ENCODE measurements around the gene KCNA10.

KCNA10 gene

DNA sequence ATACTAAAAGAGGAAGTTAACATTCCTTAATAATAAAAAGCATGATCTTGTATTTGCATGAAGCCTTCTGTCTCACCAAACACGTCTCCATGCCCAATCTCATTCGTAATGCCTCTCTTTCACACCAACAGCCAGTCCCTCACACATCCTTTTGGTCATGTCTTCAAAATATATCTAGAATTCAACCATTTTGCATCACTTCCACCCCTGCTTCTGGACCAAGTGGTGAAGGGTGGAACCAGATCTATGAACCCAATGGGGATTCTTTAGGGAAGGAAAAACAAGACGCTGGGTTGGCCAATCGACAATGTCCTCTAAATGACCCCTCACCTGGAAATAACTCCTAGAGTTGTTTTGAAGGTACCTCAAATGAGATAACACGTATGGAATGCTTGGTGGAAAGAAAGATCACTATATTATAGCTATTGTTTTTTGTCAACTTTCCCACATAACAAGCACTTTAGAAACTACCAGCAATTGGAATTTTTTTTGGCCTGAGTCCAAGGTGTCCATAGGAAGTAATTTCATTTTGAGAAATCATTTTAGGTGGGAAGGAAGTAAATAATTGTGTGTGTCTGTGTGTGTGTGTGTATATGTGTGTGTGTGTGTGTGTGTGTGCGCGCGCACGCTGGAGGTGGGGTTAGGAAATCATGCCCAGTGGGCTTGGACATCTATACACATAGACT, at the start of gene KCNA10:
Gene KCNA10 (minus strand): TSS at position 51 of the 686 bp plus-strand sequence. CDS start 388 bp downstream, outside the sequence.
- DNase-seq: no peak

DNA sequence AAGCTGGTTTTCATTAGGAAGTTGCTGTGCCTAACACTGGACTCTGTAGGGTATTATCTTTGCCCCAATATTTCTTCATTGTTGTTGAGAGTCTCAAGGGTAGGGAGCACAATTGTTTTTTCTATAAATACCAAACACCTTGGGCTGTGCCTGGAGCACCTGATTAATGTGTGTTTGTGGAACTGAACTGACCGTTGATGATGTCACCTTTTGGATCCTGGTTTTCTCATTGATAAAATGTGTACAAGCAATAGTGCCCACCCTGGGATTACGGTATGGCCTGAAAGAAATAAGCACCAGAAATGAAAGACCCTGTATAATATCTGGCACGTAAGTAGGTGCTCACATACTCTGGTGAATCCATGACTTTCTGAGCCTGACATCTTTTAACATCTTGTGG, 47.9 kb upstream of the KCNA10 start:
- no peak for DNase-seq

DNA sequence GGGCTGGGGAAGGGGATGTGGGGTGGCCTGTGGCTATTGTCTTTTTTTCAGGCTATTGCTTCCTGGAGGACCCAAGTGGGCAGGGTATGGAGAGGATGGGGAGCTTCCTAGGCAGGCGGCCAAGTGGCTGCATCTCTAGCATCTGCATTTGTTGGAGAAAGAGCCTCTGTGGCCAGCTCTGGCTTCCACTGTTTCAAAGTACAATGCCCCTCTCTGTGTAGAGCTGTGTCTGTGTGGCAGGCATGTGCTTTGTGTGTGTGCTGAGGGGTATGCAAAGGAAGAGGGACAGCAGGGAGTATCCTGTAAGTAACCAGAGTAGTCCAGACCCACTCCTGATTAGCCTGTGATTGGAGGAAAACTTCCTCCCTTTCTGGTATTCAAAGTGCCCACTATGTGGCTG, 46.6 kb upstream of the KCNA10 start:
- DNase-seq: no peak

DNA sequence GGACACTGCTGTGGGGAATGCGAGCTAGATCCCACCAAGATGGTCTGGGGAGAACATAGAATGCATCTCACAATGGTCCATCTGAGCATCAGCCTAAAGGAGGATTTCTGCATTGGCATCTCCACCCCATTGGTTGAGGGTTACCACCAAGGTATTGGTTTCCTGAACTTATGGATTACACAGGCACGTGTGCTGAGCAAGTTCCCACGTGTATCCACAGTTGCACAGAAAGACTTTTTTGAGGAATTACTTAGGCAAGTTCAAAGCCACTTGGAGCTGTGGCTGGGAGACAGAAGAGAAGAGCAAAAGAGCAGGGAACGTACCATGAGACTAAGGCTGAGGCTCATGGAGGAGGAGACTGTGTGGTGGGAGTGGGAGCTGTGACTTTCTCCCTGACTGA, 44.1 kb upstream of the KCNA10 start:
- DNase-seq: no peak

DNA sequence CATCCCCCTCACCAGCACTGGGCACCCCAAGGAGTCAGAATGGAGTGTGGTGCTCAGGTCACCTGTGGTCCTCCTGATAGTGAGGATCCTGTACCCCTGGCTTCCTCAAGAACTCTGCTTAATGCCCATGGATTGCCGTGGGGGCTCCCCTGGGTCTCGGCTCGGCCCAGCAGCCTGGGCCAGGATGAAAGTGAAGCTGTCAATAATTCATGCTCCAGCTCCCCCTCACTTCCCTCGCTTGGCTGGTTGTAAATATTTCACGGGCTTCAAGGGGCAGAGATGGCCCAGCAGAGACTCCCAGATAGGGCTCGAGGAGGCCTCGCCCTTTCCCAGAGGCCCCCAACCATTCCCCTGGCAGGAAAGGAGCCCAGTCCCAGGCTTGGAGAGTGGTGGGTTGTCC, 42.6 kb upstream of the KCNA10 start:
- DNase-seq: no peak

DNA sequence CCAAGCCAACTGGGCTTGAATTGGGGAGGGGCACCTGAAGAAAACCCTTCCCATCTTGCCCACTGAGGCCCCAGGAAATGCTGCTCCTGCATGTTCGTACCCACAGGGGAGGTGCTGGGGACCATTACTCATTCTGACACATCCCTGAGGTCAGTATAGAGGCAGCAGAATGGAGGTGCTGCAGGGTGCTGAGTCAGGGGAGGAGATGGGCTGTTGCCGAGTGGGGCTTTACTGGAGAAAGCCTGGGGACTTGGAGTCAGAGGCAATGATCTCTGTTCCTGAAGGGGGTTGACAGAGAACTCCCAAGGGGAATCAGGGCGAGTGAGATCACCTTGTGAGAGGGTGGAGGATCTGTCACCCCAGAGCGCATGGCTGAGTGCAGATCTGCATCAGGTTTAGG, 40.2 kb upstream of the KCNA10 start:
- DNase-seq: no peak

DNA sequence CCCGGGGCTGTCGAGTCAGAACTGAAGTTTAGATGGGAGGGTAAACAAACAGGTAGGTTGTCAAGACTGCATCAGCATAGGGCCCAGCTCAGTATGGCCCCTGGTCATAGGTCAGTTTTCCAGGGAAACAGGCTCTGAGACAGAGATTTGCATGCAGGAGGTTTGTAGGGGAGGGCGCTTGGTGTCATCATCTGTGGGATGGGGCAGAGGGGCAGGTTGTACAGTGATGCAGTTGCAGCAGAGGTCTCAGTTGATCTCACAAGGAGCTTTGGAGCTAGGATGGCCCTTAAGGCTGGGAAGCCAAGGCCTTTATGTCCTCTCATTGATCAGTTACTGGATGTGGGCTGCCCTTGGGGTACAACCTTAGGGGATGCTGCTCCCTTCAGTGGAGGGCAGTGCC, 38.5 kb upstream of the KCNA10 start:
- DNase-seq: no peak

DNA sequence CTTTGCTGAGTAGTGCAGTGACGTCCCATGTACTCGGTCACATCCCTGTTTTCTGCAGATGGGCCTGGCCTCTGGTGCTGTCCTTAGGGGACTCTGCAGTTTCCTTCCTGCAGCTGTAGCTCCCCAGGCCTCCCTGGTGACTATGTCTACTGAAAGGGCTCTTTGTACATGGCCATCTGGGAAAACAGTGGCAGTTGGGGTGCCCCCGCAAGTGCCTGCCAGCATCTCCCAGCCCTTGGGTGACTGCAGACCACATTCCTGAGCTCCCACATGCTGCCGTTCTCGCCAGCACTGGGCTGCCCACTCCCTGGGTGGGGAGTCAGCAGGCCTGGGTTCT, 37.5 kb upstream of the KCNA10 start:
- DNase-seq: no peak

DNA sequence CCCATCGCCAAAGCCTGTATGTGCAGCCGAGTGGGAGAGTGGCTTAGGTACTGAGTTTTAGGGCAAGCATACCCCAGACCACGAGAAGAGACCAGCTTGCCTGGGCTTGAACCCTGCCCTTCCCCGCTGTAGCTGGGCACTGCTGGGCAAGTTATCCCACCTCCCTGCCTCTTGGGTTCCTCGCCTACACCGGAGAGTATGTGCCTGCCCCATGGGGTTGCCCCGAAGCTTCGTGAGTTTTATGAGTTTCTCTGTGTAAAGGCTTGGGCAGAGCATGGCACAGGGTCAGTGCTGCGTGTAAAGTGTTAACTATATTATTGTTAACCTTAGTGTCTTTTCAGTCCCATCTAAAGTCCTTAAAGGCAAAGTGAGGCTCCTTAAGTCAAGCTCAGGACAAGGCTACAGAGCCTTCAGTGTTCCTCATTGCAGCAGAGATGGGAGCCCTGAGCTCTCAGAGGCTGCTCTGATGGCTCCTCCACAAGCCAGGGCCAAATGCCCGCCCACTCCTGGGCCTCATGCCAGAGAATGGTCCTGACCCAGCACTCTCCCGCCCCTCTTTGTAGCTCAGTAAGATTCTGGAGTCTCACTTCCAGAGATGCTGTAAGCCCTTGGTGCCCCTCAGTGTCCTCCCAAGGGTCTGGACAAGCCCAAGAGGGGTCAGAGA, 37.0 kb upstream of the KCNA10 start:
- DNase-seq: no peak

DNA sequence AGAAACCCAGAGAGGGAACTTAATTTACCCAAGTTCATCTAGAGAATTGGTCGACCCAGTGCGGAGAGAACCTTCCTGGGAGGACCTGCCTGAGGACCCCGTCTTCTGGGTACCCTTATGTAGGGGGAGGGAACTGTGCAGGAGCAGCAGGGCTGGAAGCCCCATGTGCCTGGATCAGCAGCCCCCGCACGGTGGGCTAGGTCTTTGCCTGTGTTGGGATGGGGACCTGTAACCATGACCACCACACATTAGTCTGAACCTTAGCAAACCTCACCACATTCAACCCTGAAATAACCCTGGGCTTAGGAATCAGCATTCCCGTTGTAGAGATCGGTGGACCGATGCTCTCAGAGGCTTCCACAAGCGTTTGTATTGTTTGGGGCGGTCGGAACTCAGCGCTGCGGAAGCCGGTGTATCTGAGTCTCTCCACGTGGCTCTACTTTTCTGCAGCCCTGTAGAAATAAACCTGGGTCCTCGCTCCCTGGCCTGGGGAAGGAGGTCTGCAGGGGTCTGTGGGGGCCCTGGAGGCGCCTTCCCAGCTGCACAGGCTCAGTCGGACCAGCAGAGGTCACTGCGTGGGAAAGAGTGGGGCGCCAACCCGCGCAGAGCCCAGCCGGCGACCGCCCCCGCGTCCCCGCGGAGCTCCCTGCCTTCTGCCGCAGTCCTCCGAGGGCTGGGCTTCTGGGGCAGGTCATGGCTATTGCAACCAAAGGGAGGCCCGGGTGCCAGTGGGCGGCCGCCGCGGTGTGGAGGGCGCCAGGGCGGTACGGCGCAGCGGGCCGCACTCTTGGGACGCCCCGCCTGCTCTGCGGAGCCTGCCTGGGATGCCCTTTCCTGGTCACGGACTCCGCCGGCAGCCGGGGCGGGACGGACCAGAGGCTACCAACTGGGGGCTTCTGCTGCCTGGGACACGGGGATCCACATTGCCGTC, 36.2 kb upstream of the KCNA10 start:
- no peak for DNase-seq

DNA sequence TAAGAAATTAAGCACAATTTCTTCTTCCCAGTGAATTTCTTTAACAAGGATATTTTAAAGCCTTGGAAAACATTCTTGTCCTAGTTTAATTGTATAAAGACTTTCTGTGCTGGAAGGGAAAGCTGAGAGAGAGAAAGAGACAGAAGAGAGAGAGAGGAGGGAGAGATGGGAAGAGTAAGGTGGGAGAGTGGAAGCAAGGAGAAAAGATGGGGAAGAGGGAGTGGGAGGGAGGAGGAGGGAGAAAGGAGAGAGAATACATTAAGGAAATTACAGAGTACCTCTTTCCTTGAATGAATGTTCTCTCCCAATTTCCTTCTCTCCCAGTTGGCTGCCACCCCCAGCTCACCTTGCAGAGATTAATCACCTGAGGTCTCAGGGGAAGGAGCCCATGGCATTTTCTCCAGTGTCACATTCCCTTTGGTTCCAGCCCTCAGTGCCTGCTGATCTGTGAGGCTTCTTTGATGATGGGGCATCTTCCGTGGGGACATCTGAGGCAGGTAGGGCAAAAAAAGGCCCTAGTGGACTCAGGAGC, 32.4 kb upstream of the KCNA10 start:
- DNase-seq: no peak

DNA sequence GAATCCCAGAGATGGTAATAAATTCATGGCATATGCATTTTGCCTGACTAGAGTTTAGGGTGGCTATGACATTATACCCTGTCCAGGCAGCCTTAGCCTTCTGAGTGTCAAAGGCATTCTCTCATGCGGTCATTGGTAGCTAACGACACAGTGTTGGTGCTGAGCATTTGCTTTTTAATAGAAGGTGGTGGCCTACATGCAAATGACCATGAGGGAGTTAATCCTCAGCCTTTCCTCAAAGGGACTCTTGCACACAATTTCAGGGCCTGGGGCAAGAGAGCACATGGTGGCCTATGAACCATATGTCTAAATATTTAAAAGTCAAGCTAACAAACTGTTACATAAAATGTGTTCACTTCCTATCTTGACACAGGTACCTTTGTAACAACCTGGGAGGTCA, 30.9 kb upstream of the KCNA10 start:
- DNase-seq: no peak

DNA sequence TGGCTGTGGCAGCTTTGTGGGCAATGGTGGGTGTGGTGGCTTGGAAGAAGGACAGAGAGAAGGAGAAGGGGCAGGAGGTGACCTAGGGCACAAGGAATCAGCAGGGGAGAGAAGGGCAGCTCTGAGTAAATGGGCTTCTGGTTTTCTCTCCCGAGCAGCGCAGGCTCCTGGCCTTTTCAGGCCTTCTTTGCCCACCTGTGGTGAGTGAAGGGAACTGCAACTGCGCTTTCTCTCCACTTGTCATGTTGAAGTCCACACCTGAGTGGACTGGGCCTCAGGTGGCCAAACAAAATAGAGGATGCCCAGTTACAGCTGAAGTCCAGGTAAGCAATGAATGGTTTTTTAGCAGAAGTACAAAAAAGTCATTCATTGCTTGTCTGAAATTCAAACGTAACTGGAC, 29.4 kb upstream of the KCNA10 start:
- DNase-seq: no peak

DNA sequence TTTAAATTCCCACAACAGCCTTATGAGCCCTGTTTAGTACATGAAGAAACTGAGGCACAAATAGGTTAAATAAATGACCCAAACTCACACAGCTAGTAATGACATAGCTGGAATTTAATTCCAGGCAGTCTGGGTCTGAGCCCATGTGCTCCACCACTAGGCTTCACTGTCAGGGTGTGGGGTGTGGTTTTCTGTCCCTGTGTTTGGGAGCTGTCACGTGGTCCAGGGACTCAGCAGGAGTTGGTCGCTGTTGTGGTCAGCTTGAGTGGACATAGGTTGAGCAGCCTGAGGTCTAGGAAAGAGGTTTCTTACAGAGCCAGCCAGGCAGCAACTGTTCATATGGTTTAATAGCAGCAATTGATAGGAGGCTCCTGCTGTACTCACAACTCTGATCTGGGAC, 28.0 kb upstream of the KCNA10 start:
- DNase-seq: no peak

DNA sequence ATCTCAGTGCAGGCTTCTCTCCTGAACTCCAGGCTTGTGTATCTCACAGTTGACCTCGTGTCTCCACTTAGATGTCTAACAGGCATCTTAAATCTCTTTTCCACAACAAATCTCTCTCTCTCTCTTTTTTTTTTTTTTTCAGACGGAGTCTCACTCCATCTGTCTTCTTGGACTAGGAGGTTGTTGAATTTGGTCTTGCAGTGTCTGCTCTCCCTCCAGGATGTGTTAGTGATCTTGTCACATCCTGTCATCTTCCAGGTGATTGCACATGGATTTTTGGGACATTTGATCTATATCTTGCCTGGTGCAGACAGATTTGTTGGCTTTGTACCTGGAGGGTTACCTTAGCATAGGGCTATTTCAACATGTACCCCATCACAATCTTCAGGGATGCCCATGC, 26.5 kb upstream of the KCNA10 start:
- no peak for DNase-seq

DNA sequence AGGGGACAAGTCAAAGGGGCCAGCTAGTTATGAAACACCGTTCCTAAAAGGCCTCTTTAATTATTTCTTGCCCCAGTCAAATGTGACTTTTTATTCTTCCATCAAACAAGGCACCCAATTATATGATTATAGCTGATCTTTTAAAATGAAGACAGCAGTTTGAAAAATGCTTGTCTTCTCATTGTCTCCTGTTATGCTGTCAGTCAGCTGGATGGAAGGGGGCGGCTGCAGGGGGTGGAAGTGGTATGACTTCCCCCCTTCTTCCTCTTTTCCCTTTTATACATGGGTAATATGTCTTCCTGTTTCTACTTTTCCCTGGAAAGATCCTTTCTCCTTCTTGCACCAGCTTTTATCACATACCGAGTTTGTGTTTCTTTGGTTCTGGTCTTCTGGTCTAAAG, 25.8 kb upstream of the KCNA10 start:
- DNase-seq: no peak

DNA sequence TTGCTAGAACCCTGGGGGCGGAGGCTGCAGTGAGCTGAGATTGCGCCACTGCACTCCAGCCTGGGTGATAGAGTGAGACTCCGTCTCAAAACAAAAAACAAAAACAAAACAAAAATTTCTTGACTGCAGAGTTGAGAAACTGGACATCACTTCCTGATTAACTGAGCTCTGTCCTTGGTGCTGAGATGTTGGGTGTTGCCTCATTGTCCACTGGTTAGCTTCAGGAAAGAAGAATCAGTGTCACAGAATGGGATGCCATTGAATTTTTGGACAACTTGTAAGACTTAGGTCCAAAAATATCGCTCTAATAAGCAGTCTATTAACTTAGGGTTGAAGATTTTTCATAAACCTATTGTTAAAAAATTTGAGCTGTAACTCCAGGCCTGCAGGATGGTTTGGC, 23.8 kb upstream of the KCNA10 start:
- DNase-seq: no peak

DNA sequence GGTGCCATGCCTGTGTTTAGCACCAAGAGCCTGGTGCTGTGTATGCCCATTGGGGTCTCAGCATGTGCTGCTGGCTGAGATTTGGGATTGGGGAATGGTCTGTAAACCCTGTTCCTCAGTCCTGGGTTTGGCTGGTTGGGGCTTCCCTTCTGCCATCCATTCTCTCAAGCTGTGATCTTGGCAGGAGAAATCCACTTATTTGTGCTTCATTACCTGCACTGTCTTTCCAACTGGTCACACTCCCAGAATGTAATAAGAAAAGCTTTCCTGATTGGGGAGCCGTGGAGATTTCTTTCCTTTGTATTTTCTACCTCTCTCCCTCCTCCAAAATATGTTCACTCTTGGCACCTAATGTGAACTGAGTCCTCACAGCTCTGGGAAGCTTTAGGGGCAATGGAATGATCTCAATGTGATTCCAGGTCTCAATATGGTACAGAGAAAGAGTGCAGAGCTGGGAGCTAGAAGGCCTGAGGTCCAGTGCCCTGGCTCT, 23.0 kb upstream of the KCNA10 start:
- DNase-seq: no peak

DNA sequence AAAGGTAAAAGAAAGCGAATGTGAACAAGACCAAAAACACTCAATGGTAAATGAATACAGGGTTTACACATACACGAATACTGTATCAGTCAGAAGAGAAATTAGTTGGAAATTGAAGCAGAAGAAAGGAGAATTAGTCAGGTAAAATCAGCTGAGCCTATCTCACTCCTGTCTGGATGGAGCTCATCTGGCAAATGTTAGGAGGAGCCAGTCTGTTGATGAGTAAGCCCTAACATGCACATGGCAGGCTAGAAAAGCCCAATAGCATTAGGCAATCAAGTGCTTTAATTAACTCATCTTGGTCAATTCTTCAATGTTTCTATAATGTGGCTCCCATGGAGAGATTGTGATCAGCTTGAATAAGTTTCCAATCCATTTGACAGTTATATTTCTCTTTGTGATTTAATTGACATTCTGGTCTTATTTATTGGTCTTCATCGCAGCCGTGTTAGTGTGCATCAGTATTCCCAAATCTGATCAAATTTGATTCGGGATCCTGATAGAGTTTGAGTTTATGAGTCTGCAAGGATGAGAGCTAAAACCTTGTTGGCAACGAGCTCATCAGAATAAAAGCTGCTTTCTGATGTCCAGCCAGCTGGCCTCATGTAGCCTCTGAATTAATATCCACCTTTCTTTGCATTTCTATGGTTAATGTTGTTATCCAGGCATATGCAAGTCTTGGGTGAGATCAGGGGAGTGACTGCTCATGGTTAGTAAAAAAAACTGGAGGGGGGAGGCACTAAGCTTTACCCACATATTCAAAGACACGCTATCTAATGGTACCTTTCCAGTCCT, 22.1 kb upstream of the KCNA10 start:
- no peak for DNase-seq

DNA sequence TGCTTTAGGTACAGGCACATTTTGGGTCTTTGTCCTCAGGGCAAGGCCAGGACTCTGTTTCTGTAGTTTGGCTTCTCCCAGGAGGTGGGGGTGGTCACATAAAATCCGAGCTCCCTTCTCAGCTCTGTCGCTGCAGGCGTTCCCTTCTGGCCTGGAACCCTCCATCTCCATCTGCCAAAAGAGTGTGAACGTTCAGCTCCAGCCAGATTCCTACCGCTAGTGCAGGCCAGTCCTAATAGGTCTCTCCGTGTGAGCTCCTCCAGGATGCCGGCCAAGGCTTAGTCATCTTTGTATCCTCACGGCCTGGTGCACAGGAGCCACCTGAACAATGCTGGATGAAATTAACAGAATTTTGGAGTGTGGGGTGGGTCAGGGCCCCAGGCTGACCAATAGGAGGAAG, 19.9 kb upstream of the KCNA10 start:
- DNase-seq: no peak

DNA sequence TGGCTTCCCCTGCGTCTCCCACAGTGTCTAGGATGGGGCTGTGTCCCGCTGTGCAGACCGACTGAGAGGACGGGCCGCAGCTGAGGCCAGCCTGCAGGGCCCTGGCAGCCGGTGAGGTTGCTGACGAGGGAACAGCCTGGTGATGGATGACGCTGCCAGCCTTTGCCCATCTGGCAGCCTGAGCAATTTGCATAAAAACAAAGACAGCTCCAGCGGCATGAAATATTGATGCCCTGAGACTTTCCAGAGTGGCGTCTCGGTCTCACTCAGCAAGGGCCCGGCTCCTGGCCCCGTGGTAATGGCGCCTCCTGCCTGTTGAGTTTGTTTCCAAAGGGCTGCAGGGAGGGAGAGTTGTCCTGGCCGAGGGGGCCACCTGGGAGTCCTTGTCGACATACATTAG, 19.1 kb upstream of the KCNA10 start:
- no peak for DNase-seq

DNA sequence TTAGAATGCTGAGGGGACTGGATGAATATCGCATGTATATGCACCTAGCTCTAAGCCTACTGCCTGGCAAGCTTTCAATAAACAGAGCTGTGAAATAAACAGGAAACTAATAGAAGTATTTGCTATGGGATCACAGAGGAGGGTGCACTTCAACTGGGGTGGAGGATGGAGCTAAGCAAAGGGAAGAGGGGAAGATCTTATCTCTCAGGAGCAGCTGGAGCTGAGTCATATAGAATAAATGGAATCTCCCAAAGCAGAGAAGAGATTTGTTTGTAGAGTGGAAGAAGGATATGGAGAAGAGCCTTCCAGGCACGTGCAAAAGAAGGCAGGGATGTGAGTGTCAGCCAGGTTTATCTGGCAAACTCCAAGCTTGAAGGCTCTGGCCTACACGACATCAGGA, 17.0 kb upstream of the KCNA10 start:
- no peak for DNase-seq

DNA sequence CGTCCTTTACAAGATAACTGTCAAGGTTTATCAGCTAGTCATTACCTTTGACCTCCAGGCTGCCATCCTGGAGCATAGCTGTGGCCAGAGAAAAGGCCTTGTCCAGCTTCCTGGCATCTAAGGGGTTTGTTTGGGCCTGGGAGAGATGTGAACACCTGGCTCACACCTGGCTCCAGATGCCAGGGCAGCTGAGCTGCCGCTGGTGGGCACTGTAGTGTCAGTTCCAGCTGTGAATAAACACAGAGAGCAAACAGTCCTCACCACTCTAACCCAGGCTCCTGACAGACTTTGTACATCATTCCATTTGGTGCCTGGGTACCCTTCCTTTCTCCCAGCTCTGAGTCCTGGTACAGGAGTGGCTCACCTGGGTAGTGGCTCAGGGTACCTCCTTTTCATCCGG, 14.3 kb upstream of the KCNA10 start:
- DNase-seq: no peak

Data from NCI-H187 (cell line).